Nephron progenitor cell (in vitro differentiated cells): ENCODE data around the gene ITPRIPL2.

Experiments used
- DNase-seq: peaks from one replicate; pipeline ENCODE4 v3.0.0; 2021
- H3K27ac Mint-ChIP-seq: 2 replicates; pipeline ENCODE4 v1.8.0; 2021; ENCODE audit warnings: mild to moderate bottlenecking, moderate library complexity, mixed read lengths
- H3K27me3 Mint-ChIP-seq: 2 replicates; pipeline ENCODE4 v1.8.0; 2021; ENCODE audit warnings: mild to moderate bottlenecking, low read depth, mixed read lengths; ENCODE audit not compliant: poor library complexity
- H3K36me3 Mint-ChIP-seq: 2 replicates; pipeline ENCODE4 v1.8.0; 2021; ENCODE audit warnings: low read depth, mixed read lengths
- H3K4me1 Mint-ChIP-seq: 2 replicates; pipeline ENCODE4 v1.8.0; 2021; ENCODE audit warnings: mixed read lengths
- H3K4me3 Mint-ChIP-seq: 2 replicates; pipeline ENCODE4 v1.8.0; 2021; ENCODE audit warnings: mild to moderate bottlenecking, moderate library complexity, mixed read lengths
- H3K9me3 Mint-ChIP-seq: 2 replicates; pipeline ENCODE4 v1.8.0; 2021; ENCODE audit warnings: mild to moderate bottlenecking, moderate library complexity, mixed read lengths
- TF ChIP-seq, protein P1 (sequence below): fragments of 200-600 bp; sonication (generic); IDR thresholded peaks from 2 replicates; pipeline ENCODE4 v1.5.0; 2021; ENCODE audit warnings: antibody characterized with exemption

The ITPRIPL2 gene

DNA sequence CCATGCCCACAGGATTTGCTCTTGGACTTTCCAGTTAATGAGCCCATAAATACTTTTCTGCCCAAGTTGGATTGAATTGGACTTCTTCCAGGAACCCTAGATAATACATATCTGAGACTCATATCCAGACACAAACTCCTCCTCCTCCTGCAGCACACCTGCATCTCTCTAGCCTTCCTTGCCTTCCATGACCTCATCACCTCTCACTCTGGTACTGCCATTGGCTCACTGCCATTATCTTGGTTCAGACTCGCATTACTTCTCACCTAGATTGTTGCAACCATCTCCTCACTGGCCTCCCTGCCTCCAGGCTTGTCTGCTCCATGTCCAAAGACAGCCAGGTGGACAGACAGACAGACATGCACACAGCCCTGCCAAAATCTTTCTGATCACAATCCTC, 49.5 kb downstream of the ITPRIPL2 start:
- H3K27ac Mint-ChIP-seq: no peak overlapping the region
- peaks cover 30% of the 10 kb centered on the region for H3K27me3 Mint-ChIP-seq
- peaks cover 8% of the 10 kb centered on the region for H3K9me3 Mint-ChIP-seq
- no peak overlapping the region for H3K4me3 Mint-ChIP-seq
- TF ChIP-seq, protein P1, sequence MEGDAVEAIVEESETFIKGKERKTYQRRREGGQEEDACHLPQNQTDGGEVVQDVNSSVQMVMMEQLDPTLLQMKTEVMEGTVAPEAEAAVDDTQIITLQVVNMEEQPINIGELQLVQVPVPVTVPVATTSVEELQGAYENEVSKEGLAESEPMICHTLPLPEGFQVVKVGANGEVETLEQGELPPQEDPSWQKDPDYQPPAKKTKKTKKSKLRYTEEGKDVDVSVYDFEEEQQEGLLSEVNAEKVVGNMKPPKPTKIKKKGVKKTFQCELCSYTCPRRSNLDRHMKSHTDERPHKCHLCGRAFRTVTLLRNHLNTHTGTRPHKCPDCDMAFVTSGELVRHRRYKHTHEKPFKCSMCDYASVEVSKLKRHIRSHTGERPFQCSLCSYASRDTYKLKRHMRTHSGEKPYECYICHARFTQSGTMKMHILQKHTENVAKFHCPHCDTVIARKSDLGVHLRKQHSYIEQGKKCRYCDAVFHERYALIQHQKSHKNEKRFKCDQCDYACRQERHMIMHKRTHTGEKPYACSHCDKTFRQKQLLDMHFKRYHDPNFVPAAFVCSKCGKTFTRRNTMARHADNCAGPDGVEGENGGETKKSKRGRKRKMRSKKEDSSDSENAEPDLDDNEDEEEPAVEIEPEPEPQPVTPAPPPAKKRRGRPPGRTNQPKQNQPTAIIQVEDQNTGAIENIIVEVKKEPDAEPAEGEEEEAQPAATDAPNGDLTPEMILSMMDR: no peak
- no peaks in the 10 kb centered on the region for H3K4me1 Mint-ChIP-seq
- no peaks in the 10 kb centered on the region for H3K36me3 Mint-ChIP-seq
- DNase-seq: no peak

DNA sequence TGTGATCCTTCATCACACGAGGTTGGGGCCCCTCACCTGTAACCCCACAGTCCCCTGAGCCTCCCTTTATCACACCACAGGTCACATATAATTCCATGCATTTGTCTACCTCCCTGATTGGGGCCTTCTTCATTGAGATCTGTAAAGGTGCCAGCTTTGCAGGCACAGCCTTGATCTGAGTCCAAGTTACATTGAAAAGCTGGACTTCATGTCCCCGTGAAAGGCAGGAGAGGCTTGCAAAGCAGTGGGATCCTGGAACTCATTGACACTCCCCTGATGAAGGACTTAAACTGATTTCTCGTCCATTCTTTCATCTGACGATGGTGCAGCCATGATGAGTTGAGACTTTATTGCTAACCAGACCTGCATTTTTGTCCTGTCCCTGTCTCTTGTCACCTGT, 50.5 kb downstream of the ITPRIPL2 start:
- H3K27ac Mint-ChIP-seq: no peak overlapping the region
- H3K4me3 Mint-ChIP-seq: no peak overlapping the region
- peaks cover 8% of the 10 kb centered on the region for H3K9me3 Mint-ChIP-seq
- H3K27me3 Mint-ChIP-seq: peaks cover 24% of the 10 kb centered on the region
- TF ChIP-seq, protein P1: no peak
- no peak for DNase-seq
- H3K4me1 Mint-ChIP-seq: peaks cover 1% of the 10 kb centered on the region
- H3K36me3 Mint-ChIP-seq: no peaks in the 10 kb centered on the region

DNA sequence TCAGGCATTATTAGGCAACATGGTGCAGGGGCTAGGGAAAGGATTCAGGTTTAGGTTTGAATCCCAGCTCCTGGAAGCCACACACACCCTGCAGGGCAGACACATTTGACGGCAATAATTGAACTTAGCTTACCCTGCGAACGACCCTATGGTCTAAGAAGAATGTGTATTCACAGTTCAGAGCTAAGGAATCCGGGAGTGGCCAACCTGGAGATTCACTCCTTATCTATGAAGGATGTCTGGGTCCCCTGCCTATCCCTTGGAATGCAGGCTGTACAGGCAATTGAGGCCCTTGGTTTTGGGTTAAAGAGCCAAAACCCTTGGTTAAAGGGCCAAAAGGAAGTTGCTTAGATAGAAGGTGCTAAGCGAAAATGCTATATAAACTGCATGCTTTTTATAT, 51.3 kb downstream of the ITPRIPL2 start:
- peaks cover 8% of the 10 kb centered on the region for H3K9me3 Mint-ChIP-seq
- no peak overlapping the region for H3K4me3 Mint-ChIP-seq
- H3K4me1 Mint-ChIP-seq: peaks cover 6% of the 10 kb centered on the region
- peaks cover 28% of the 10 kb centered on the region for H3K27me3 Mint-ChIP-seq
- no peak overlapping the region for H3K27ac Mint-ChIP-seq
- no peak for DNase-seq
- TF ChIP-seq, protein P1: no peak
- no peaks in the 10 kb centered on the region for H3K36me3 Mint-ChIP-seq

DNA sequence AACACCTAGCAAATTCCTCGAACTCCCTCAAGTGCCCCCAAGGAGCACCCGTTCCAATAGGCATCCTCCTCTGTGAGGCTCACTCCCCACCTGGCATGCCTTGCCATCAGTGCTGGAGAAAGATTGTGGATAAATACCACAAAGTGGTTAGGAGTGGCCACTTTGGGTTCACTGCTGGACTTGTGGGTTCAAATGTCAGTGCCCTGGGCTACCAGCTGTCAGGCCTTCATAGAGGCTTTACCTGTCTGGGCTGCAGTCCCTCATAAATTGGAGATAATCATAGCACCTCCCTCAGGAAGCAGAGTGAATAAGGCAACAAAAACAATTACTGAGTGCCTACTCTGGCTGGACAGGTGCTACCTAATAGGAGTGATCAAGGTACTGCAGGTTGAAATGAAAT, 52.7 kb downstream of the ITPRIPL2 start:
- TF ChIP-seq, protein P1: no peak
- H3K4me3 Mint-ChIP-seq: no peak overlapping the region
- H3K36me3 Mint-ChIP-seq: no peaks in the 10 kb centered on the region
- no peak overlapping the region for H3K27ac Mint-ChIP-seq
- H3K4me1 Mint-ChIP-seq: peaks cover 6% of the 10 kb centered on the region
- H3K9me3 Mint-ChIP-seq: peaks cover 8% of the 10 kb centered on the region
- no peak for DNase-seq
- peaks cover 40% of the 10 kb centered on the region for H3K27me3 Mint-ChIP-seq

DNA sequence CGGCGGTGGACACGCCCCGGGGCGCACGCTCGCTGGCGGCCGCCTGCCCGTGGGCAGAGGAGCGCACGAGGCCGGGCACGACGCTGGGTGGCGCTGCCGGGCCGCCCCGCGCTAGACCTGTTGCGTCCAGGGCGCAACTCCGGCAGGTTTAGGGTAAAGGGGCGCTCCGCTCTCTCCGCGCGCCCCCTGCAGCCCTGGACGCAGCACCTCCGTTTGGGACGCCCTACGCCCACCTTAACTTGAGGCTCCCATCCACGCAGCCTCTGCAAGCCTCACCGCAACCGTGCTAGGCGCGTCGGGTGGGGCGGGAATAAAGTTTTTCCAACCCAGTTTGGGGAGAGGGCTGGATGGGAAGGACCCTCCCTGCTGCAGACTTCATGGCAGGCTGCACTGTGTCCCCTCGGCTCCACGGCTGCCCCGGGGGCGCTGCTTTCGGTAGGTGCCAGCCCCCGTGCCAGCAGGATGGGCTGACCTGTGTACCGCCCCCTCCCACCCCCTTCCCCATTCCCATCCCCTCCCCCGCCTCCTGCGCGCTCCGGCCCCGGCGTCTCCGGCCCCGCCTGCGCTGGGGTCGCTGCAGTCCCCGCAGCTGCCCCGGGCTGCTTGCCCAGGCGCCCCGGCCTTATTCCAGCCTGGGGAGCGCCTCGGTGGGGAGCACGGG, 54.1 kb downstream of the ITPRIPL2 start, which contains the start of gene SYT17:
Gene SYT17 (plus strand): TSS at position 531 of the 661 bp plus-strand sequence. CDS start 407 bp downstream, outside the sequence.
- peaks cover 8% of the 10 kb centered on the region for H3K9me3 Mint-ChIP-seq
- peaks cover 53% of the 10 kb centered on the region for H3K27me3 Mint-ChIP-seq
- H3K36me3 Mint-ChIP-seq: no peaks in the 10 kb centered on the region
- no peak within 1 kb of the TSS for H3K27ac Mint-ChIP-seq
- peak; percentile 86 for DNase-seq
- H3K4me1 Mint-ChIP-seq: peaks cover 6% of the 10 kb centered on the region
- peak within 1 kb of the TSS; percentile 78 for H3K4me3 Mint-ChIP-seq
- TF ChIP-seq, protein P1: peak; percentile 77
